Measurements from ENCODE around the gene SOBP. TPM values are rescaled to one million over a fixed set of nuclear protein-coding genes. Genes with fewer than 3 reads are reported as not detected.

The SOBP gene
- total RNA-seq, 2 experiments from 2014 or later, result 0.27 to 0.31 TPM

- peaks cover 4% of the 10 kb centered on the region for H3K9me3 Mint-ChIP-seq
- DNase-seq, result no peak
- no peak overlapping the region for H3K27ac Mint-ChIP-seq
- peaks cover 3% of the 10 kb centered on the region for H3K27me3 Mint-ChIP-seq
- ChIA-PET CTCF (interaction anchor here (1.0 to 1.6 kb wide), 2 partner anchors 11 to 184 kb away, joined by 4 to 9 read pairs; no protein-coding TSS in a partner anchor), POLR2A (no interaction called here)
- peaks cover 37% of the 10 kb centered on the region for H3K4me1 Mint-ChIP-seq
- peaks cover 10% of the 10 kb centered on the region for H3K36me3 Mint-ChIP-seq (ENCODE audit: low read depth)
- no peak overlapping the region for H3K4me3 Mint-ChIP-seq
Observed at GRCh38 chr6:107663308-107663707, 173.4 kb downstream of the SOBP start.

- ChIA-PET CTCF (interaction anchor here (1.8 kb wide), 1 partner anchor 9 kb away, joined by 6 read pairs; no protein-coding TSS in a partner anchor), POLR2A (no interaction called here)
- DNase-seq, result no peak
- H3K9me3 Mint-ChIP-seq, result no peaks in the 10 kb centered on the region
- peaks cover 5% of the 10 kb centered on the region for H3K36me3 Mint-ChIP-seq (ENCODE audit: low read depth)
- peaks cover 3% of the 10 kb centered on the region for H3K27me3 Mint-ChIP-seq
- H3K4me1 Mint-ChIP-seq, result peaks cover 36% of the 10 kb centered on the region
- no peak overlapping the region for H3K27ac Mint-ChIP-seq
- no peak overlapping the region for H3K4me3 Mint-ChIP-seq
Observed at GRCh38 chr6:107665382-107665781, 175.5 kb downstream of the SOBP start.

DNA sequence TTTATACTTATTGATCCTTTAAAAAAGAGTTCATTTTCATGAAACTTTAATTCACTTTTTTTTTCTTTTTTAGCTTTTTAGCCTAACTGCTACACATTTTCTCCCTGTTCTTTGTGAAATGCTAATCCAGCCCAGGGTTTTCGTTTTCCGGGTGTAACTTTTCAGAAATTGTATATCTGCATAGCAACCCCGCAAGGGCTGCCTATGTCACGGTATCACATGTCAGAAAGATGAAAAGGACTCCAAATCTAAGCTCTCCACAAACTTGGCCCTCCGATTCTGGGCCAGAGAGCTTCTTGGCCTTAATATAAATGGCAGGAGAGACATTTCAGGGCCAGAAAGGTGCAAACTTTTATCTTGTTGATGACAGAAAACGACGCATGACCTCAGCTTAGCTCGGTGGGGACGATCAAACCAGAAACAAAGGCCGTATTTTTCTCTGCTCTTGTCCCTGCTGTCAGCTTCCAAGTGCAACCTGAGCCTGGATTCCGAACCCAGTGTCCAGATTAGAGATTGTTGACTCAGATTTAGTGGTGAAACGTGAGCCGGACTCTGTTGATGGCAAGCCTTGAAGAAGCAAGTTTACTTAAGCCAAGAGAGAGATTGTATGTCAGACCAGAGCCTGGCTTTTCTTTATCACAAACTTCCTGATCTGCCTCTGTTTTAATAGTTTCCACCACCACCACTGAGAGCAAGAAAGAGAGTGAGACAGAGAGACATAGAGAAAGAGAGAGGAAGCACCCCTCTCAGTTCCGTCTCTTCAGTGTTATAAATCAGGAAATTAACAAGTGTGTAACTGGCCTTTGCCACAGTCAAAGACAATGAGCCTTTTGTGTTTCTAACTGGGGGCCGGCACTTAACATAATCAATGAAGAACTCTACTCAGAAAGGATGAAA lies 176.4 kb downstream of the SOBP start:
- ChIA-PET CTCF (interaction anchor here (0.7 to 1.8 kb wide), 3 partner anchors 8 to 182 kb away, joined by 3 to 6 read pairs (median 3); no protein-coding TSS in a partner anchor), POLR2A (no interaction called here)
- Mint-ChIP-seq H3K36me3 (ENCODE audit: low read depth) (peaks cover 5% of the 10 kb centered on the region), H3K27ac (no peak overlapping the region), H3K4me1 (peaks cover 43% of the 10 kb centered on the region), H3K4me3 (no peak overlapping the region), H3K27me3 (peaks cover 3% of the 10 kb centered on the region), H3K9me3 (no peaks in the 10 kb centered on the region)
- no peak for DNase-seq

- ChIA-PET CTCF (interaction anchor here (0.5 to 1.3 kb wide), 4 partner anchors 9 to 1822 kb away, joined by 3 to 5 read pairs (median 3); no protein-coding TSS in a partner anchor), POLR2A (no interaction called here)
- no peak overlapping the region for H3K27ac Mint-ChIP-seq
Observed at GRCh38 chr6:107666981-107667601, 177.2 kb downstream of the SOBP start.

DNA sequence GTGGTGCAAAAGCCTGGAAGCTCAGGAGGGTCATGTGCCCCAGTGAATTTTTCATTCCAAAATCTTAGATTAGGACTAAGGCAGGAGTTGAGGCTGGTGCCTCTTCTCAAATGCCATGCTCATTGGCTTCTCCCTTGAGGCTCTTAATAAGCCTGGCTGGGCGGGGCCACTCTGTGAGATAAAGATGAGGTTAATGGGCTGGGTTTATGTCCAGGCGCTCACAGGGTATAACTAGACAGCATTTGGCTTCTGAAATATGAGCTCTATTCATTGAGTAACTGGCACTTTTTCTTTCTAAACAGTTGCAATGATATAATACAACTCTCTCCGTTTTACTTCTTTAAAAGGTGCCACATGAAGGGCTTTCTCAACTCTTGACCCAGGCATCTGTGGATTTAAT lies 177.9 kb downstream of the SOBP start:
- Mint-ChIP-seq H3K27ac (no peak overlapping the region), H3K9me3 (no peaks in the 10 kb centered on the region), H3K4me1 (peaks cover 46% of the 10 kb centered on the region), H3K4me3 (no peak overlapping the region), H3K27me3 (peaks cover 3% of the 10 kb centered on the region), H3K36me3 (ENCODE audit: low read depth) (peaks cover 5% of the 10 kb centered on the region)
- ChIA-PET CTCF (interaction anchor here (0.6 to 0.8 kb wide), 3 partner anchors 10 to 456 kb away, joined by 3 read pairs; no protein-coding TSS in a partner anchor), POLR2A (no interaction called here)
- no peak for DNase-seq

More at GRCh38 chr6:107666981-107667601, 177.2 kb downstream of the SOBP start:
- Mint-ChIP-seq H3K36me3 (ENCODE audit: low read depth) (peaks cover 5% of the 10 kb centered on the region), H3K4me3 (no peak overlapping the region), H3K27me3 (peaks cover 3% of the 10 kb centered on the region), H3K4me1 (peaks cover 46% of the 10 kb centered on the region), H3K9me3 (no peaks in the 10 kb centered on the region)
- no peak for DNase-seq

DNA sequence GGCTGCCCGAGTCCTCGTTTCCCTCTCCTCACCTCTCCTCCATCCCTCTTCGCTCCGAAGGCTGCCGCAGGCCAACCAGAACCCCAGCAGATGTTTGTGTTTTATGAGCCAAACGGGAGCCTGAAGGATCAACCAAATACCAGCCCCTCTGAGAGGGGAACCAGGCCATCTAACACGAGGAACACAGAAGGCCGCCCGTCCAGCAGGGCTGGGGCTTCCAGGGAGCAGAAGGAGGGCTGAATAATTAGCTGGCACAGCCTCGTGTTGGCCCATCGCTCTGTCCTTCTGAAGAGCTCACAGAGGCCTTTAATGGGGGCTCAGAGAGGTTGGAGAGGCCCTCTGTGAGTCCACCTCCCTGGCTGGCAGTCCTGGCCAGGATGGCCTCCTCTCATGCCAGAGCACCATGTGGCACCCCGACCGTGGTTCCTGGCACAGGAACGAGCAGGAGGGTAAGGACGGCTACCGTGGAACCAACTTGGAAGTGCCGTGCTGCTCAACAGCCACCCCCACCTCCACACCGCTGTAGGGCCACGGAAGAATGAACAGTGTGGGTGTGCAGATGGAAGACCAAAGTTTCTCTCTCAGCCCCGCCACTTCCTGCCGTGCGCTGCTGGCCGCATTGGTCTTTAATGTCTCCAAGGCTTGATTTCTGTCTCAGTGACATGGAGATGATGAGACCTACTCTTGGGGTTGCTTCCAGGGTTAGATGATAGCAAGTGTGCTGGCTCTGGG lies 179.0 kb downstream of the SOBP start:
- no peak overlapping the region for H3K4me3 Mint-ChIP-seq
- CTCF ChIA-PET, result interaction anchor here (1.1 to 1.3 kb wide), 4 partner anchors 11 to 180 kb away, joined by 3 to 5 read pairs (median 3); no protein-coding TSS in a partner anchor
- H3K27ac Mint-ChIP-seq, result peak overlapping the region; percentile 73

GRCh38 chr6:107670792-107671199 lies 180.9 kb downstream of the SOBP start:
- CTCF ChIA-PET, result interaction anchor here (1.1 to 2.2 kb wide), 2 partner anchors 48 to 78 kb away, joined by 3 to 5 read pairs; no protein-coding TSS in a partner anchor
- peaks cover 54% of the 10 kb centered on the region for H3K4me1 Mint-ChIP-seq

More for the DNA sequence above, 179.0 kb downstream of the SOBP start:
- peak; percentile 56 for DNase-seq
- POLR2A ChIA-PET, result no interaction called here
- Mint-ChIP-seq H3K36me3 (ENCODE audit: low read depth) (peaks cover 5% of the 10 kb centered on the region), H3K4me1 (peaks cover 46% of the 10 kb centered on the region), H3K27me3 (peaks cover 3% of the 10 kb centered on the region), H3K9me3 (no peaks in the 10 kb centered on the region)

GRCh38 chr6:107673076-107673494 lies 183.2 kb downstream of the SOBP start:
- H3K4me3 Mint-ChIP-seq, result no peak overlapping the region
- no peak for DNase-seq

More at GRCh38 chr6:107670792-107671199, 180.9 kb downstream of the SOBP start:
- Mint-ChIP-seq H3K9me3 (no peaks in the 10 kb centered on the region), H3K27me3 (peaks cover 3% of the 10 kb centered on the region), H3K27ac (peak overlapping the region; percentile 78), H3K4me3 (no peak overlapping the region), H3K36me3 (ENCODE audit: low read depth) (peaks cover 5% of the 10 kb centered on the region)
- POLR2A ChIA-PET, result no interaction called here
- DNase-seq, result peak; percentile 39

DNA sequence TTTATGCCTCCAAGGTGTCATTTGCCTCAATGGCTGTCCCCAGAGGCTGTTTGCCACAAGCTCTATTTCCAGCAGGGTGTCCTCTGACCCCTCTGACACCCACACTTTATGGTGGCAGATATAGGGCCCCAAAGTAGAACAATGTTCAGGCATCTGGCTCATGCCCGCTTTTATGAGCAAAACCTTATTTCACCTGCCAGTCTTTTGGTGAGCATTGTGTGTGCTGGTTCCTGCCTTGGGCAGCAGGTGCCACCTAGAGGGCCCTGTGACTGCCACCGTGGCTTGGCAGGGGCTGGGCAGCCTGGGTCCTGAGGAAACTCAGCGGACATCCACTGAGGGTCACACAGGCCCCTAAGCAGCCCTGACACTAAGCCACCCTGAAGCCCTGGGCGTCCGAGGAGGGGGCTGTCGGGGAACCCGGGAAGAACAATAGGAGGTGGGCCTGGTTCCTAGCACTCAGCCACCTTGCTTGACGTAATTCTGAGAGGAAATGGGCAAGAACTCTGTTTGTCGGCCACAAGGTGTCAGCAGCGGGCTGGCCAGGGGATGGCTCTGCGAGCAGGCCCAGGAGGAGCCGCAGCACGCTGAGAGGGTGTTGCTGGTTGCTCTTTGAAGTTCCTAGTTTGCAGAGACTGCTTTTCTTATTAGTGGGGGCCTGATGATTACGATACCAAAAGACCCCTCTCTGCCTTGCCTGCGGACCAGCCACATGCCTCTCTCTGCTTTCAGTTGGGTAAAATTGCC lies 185.2 kb downstream of the SOBP start:
- H3K36me3 Mint-ChIP-seq (ENCODE audit: low read depth), result no peaks in the 10 kb centered on the region
- no peaks in the 10 kb centered on the region for H3K9me3 Mint-ChIP-seq
- peak overlapping the region; percentile 88 for H3K27ac Mint-ChIP-seq
- POLR2A ChIA-PET, result no interaction called here
- H3K4me3 Mint-ChIP-seq, result peak overlapping the region; percentile 38
- peaks cover 3% of the 10 kb centered on the region for H3K27me3 Mint-ChIP-seq
- peak; percentile 90 for DNase-seq
- CTCF ChIA-PET, result interaction anchor here (0.7 to 3.8 kb wide), 13 partner anchors 10 to 357 kb away, joined by 3 to 19 read pairs (median 4); no protein-coding TSS in a partner anchor
- peaks cover 26% of the 10 kb centered on the region for H3K4me1 Mint-ChIP-seq

More at GRCh38 chr6:107673076-107673494, 183.2 kb downstream of the SOBP start:
- H3K9me3 Mint-ChIP-seq, result no peaks in the 10 kb centered on the region
- ChIA-PET CTCF (interaction anchor here (0.5 to 3.8 kb wide), 3 partner anchors 77 to 204 kb away, joined by 3 to 19 read pairs (median 4); no protein-coding TSS in a partner anchor), POLR2A (no interaction called here)
- no peaks in the 10 kb centered on the region for H3K27me3 Mint-ChIP-seq
- no peaks in the 10 kb centered on the region for H3K36me3 Mint-ChIP-seq (ENCODE audit: low read depth)
- H3K4me1 Mint-ChIP-seq, result peaks cover 43% of the 10 kb centered on the region
- no peak overlapping the region for H3K27ac Mint-ChIP-seq

GRCh38 chr6:107676042-107676441 lies 186.1 kb downstream of the SOBP start:
- Mint-ChIP-seq H3K4me3 (no peak overlapping the region), H3K27ac (no peak overlapping the region), H3K9me3 (no peaks in the 10 kb centered on the region), H3K36me3 (ENCODE audit: low read depth) (no peaks in the 10 kb centered on the region), H3K4me1 (peaks cover 19% of the 10 kb centered on the region), H3K27me3 (peaks cover 10% of the 10 kb centered on the region)
- ChIA-PET POLR2A (interaction anchor here (0.6 kb wide), 1 partner anchor 589 kb away, joined by 5 read pairs; no protein-coding TSS in a partner anchor), CTCF (interaction anchor here (1.0 to 3.8 kb wide), 7 partner anchors 11 to 358 kb away, joined by 3 to 19 read pairs (median 3); no protein-coding TSS in a partner anchor)
- no peak for DNase-seq

GRCh38 chr6:107677399-107677798 lies 187.5 kb downstream of the SOBP start:
- ChIA-PET POLR2A (no interaction called here), CTCF (interaction anchor here (1.0 kb wide), 1 partner anchor 171 kb away, joined by 3 read pairs; no protein-coding TSS in a partner anchor)
- Mint-ChIP-seq H3K4me3 (no peak overlapping the region), H3K36me3 (ENCODE audit: low read depth) (no peaks in the 10 kb centered on the region), H3K27ac (no peak overlapping the region), H3K27me3 (peaks cover 10% of the 10 kb centered on the region), H3K9me3 (no peaks in the 10 kb centered on the region), H3K4me1 (peaks cover 13% of the 10 kb centered on the region)
- DNase-seq, result no peak
